ENCODE results near the gene DIS3L. TPM values are rescaled to one million over a fixed set of nuclear protein-coding genes. Genes with fewer than 3 reads are reported as not detected.
"Not testable (repeated sequence)": the region's sequence is repeated elsewhere in the genome, so short reads cannot be mapped to it uniquely, and the experiment has no call there.

DIS3L gene
- total RNA-seq, 1 donor from 2014 or later, result 24.7 TPM

DNA sequence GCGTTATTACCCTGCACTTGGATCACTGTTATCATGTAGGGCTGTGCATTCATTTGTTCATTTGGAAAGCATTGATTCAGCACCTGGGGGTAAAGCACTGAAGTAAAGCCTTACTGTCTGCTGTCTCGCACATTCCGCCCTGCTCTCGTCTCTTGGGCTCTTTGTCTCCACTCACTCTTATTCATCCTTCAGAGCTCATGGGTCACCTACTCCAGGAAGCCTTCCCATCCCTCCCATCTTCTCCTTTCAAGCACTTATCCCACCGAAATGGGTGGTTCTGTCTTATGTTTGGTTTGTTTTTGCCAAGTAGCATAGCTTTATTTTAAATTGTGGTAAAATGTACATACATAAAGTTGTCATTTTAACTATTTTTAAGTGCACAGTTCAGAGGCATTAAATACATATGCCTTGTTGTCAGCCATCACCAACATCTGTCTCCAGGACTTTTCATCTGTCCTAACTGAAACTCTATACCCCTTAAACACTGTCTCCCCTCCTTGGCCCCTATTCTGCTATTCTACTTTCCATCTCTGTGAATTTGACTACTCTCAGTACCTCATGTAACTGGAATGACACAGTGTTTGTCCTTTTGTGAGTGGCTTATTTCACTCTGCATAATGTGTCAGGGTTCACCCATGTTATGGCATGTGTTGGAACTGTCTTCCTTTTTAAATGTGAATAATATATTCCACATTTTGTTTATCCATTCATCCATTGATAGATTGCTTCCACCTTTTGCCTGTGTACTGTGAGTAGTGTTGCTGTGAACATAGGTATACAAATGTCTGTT is 9.3 kb downstream of the DIS3L start:
- Mint-ChIP-seq H3K4me1 (ENCODE audit: unreplicated experiment) (peaks cover 3% of the 10 kb centered on the region), H3K27ac (ENCODE audit: unreplicated experiment) (no peak overlapping the region), H3K27me3 (ENCODE audit: unreplicated experiment) (no peaks in the 10 kb centered on the region), H3K36me3 (ENCODE audit: unreplicated experiment) (peaks cover 13% of the 10 kb centered on the region), H3K4me3 (ENCODE audit: unreplicated experiment) (no peak overlapping the region), H3K9me3 (ENCODE audit: unreplicated experiment) (no peaks in the 10 kb centered on the region)
- TF ChIP-seq CTCF (IDR thresholded peaks at IDR 0.05), result no peak
- no peak for DNase-seq (ENCODE audit: extremely low spot score, unreplicated experiment)

DNA sequence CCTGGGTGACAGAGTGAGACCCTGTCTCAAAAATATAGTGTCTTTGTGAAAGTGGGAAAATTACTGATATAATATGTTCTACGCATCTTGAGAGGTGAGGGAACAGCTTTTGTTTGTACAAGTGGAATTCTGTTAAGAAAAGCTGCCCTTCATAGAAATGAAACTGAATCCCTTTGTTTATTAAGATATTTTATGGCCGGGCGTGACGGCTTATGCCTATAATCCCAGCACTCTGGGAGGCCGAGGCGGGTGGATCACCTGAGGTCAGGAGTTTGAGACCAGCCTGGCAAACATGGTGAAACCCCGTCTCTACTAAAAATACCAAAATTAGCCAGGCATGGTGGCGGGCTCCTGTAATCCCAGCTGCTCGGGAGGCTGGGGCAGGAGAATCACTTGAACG is 11.1 kb downstream of the DIS3L start:
- not testable (repeated sequence) for H3K4me3 Mint-ChIP-seq (ENCODE audit: unreplicated experiment); H3K4me1 Mint-ChIP-seq (ENCODE audit: unreplicated experiment); H3K27me3 Mint-ChIP-seq (ENCODE audit: unreplicated experiment); H3K27ac Mint-ChIP-seq (ENCODE audit: unreplicated experiment); H3K9me3 Mint-ChIP-seq (ENCODE audit: unreplicated experiment); DNase-seq (ENCODE audit: extremely low spot score, unreplicated experiment)
- peaks cover 21% of the 10 kb centered on the region for H3K36me3 Mint-ChIP-seq (ENCODE audit: unreplicated experiment)

DNA sequence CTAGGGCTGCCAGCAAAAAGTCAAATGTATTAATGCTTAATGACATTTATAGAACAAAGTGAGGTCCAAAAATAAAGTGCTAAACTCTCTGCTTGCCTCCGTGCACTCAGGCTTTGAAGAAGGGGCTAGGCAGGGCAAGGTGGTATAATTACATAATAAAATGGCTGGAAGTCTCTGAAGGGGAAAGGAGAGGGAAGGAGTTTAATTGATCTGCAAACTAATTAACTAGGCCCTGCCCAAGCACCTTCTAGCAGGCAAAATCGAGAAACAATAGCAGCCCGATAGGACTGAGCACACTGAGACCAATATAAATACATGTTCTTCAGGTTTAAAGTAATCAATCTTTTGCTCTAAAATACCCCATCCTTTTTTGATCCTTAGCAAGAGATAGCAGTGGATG is 13.0 kb downstream of the DIS3L start:
- no peaks in the 10 kb centered on the region for H3K27me3 Mint-ChIP-seq (ENCODE audit: unreplicated experiment)
- no peak overlapping the region for H3K27ac Mint-ChIP-seq (ENCODE audit: unreplicated experiment)
- no peaks in the 10 kb centered on the region for H3K4me1 Mint-ChIP-seq (ENCODE audit: unreplicated experiment)
- DNase-seq (ENCODE audit: extremely low spot score, unreplicated experiment), result no peak
- peaks cover 25% of the 10 kb centered on the region for H3K36me3 Mint-ChIP-seq (ENCODE audit: unreplicated experiment)
- no peaks in the 10 kb centered on the region for H3K9me3 Mint-ChIP-seq (ENCODE audit: unreplicated experiment)
- TF ChIP-seq CTCF (IDR thresholded peaks at IDR 0.05), result no peak
- H3K4me3 Mint-ChIP-seq (ENCODE audit: unreplicated experiment), result no peak overlapping the region

- peak; percentile 23 for DNase-seq (ENCODE audit: extremely low spot score, unreplicated experiment)
- Mint-ChIP-seq H3K36me3 (ENCODE audit: unreplicated experiment) (peaks cover 31% of the 10 kb centered on the region), H3K4me3 (ENCODE audit: unreplicated experiment) (no peak overlapping the region), H3K9me3 (ENCODE audit: unreplicated experiment) (no peaks in the 10 kb centered on the region), H3K4me1 (ENCODE audit: unreplicated experiment) (no peaks in the 10 kb centered on the region), H3K27ac (ENCODE audit: unreplicated experiment) (no peak overlapping the region), H3K27me3 (ENCODE audit: unreplicated experiment) (no peaks in the 10 kb centered on the region)
- TF ChIP-seq CTCF (IDR thresholded peaks at IDR 0.05), result no peak
These were observed 15.2 kb downstream of the DIS3L start for GRCh38 chr15:66308531-66308930.

- Mint-ChIP-seq H3K27me3 (ENCODE audit: unreplicated experiment) (no peaks in the 10 kb centered on the region), H3K4me3 (ENCODE audit: unreplicated experiment) (no peak overlapping the region), H3K36me3 (ENCODE audit: unreplicated experiment) (peaks cover 30% of the 10 kb centered on the region), H3K9me3 (ENCODE audit: unreplicated experiment) (no peaks in the 10 kb centered on the region), H3K4me1 (ENCODE audit: unreplicated experiment) (no peaks in the 10 kb centered on the region), H3K27ac (ENCODE audit: unreplicated experiment) (no peak overlapping the region)
- no peak for TF ChIP-seq CTCF (IDR thresholded peaks at IDR 0.05)
- peak; percentile 2 for DNase-seq (ENCODE audit: extremely low spot score, unreplicated experiment)
These were observed 16.5 kb downstream of the DIS3L start for GRCh38 chr15:66309828-66310227.

All from osteocyte (in vitro differentiated cells).